HEK293 (cell line): ENCODE measurements around the gene ACTR1B.
A peak's percentile ranks its signal among the peaks of the same experiment; 100 is the strongest.

Experiments
- CTCF ChIA-PET: fragments of 350-600 bp; formaldehyde crosslinking; extraction: SDS; loops from one replicate; lab custom pipeline; 2021; ENCODE audit warnings: antibody characterized with exemption; lab: Yijun Ruan, JAX
- POLR2A ChIA-PET: fragments of 300-600 bp; formaldehyde crosslinking; extraction: SDS; loops from one replicate; lab custom pipeline; 2020; ENCODE audit warnings: antibody characterized with exemption, inconsistent platforms; lab: Yijun Ruan, JAX
- H3K27ac ChIP-seq: fragments of 200-500 bp; sonication (Bioruptor generic); 2 replicates; pipeline ENCODE4 v1.5.1; 2014; ENCODE audit warnings: low read depth, low read length, control low read depth, inconsistent platforms; ENCODE audit errors: extremely low read depth
- H3K36me3 ChIP-seq, 2 experiments: fragments of 200-500 bp in 1 of 2; sonication (Bioruptor generic) in 1 of 2; 1 replicate in 1 of 2; 2 replicates in 1 of 2; pipeline ENCODE4 v1.5.1; 2014 to 2017; ENCODE audit warnings: inconsistent platforms in 2 of 2, low read length in 2 of 2; ENCODE audit not compliant: control insufficient read depth in 2 of 2, insufficient read depth in 1 of 2
- H3K4me1 ChIP-seq: fragments of 200-500 bp; sonication (Bioruptor generic); 2 replicates; pipeline ENCODE4 v1.5.1; 2014; ENCODE audit warnings: mild to moderate bottlenecking, low read length, inconsistent platforms; ENCODE audit not compliant: control insufficient read depth, insufficient read depth
- H3K4me3 ChIP-seq: 2 replicates; pipeline ENCODE4 v1.5.1; 2011; ENCODE audit warnings: low read depth, mild to moderate bottlenecking, control low read depth, low read length, moderate library complexity
- H3K9me3 ChIP-seq: fragments of 200-500 bp; sonication (Bioruptor generic); 2 replicates; pipeline ENCODE4 v1.5.1; 2014; ENCODE audit warnings: low read depth, low read length, inconsistent platforms; ENCODE audit not compliant: control insufficient read depth, insufficient read depth
- EGR2 ChIP-seq: fragments of 450-650 bp; formaldehyde crosslinking; IDR thresholded peaks from 2 replicates; pipeline ENCODE4 v1.5.1; 2016; ENCODE audit warnings: low read depth, missing biosample characterization, missing genetic modification characterization
- GLIS2 ChIP-seq: fragments of 450-650 bp; formaldehyde crosslinking; IDR thresholded peaks from 2 replicates; pipeline ENCODE4 v1.5.1; 2016; ENCODE audit warnings: missing biosample characterization, missing genetic modification characterization
- HOXD13 ChIP-seq: sonication (generic); formaldehyde crosslinking; IDR thresholded peaks from 2 replicates; pipeline ENCODE4 v1.8.0; 2022; ENCODE audit warnings: missing genetic modification reagents, borderline replicate concordance
- RBAK ChIP-seq: fragments of 450-650 bp; formaldehyde crosslinking; IDR thresholded peaks from 2 replicates; pipeline ENCODE4 v1.5.1; 2016; ENCODE audit warnings: missing biosample characterization, missing genetic modification characterization
- SCRT1 ChIP-seq: fragments of 450-650 bp; formaldehyde crosslinking; IDR thresholded peaks from 2 replicates; pipeline ENCODE4 v1.5.1; 2016; ENCODE audit warnings: missing biosample characterization, missing genetic modification characterization, borderline replicate concordance
- SP2 ChIP-seq: fragments of 450-650 bp; formaldehyde crosslinking; IDR thresholded peaks from 2 replicates; pipeline ENCODE4 v1.5.1; 2016; ENCODE audit warnings: missing biosample characterization, missing genetic modification characterization
- TRIM28 ChIP-seq: IDR thresholded peaks from 2 replicates; pipeline ENCODE4 v1.6.1; 2011; ENCODE audit warnings: low read length, control low read depth, borderline replicate concordance
- ZBTB8A ChIP-seq: fragments of 450-650 bp; formaldehyde crosslinking; IDR thresholded peaks from 2 replicates; pipeline ENCODE4 v1.5.1; 2016; ENCODE audit warnings: missing biosample characterization, missing genetic modification characterization
- ZFHX2 ChIP-seq: fragments of 450-650 bp; formaldehyde crosslinking; conservative IDR thresholded peaks from 2 replicates; pipeline ENCODE4 v1.5.1; 2016; ENCODE audit warnings: missing biosample characterization, missing genetic modification characterization
- ZIC2 ChIP-seq: fragments of 450-650 bp; formaldehyde crosslinking; IDR thresholded peaks from 2 replicates; pipeline ENCODE4 v1.5.1; 2016; ENCODE audit warnings: missing biosample characterization, missing genetic modification characterization
- ZNF121 ChIP-seq: fragments of 450-650 bp; formaldehyde crosslinking; IDR thresholded peaks from 2 replicates; pipeline ENCODE4 v1.5.1; 2016; ENCODE audit warnings: missing biosample characterization, missing genetic modification characterization
- ZNF157 ChIP-seq: fragments of 450-650 bp; formaldehyde crosslinking; IDR thresholded peaks from 2 replicates; pipeline ENCODE4 v1.5.1; 2016; ENCODE audit warnings: missing biosample characterization, missing genetic modification characterization
- ZNF16 ChIP-seq: fragments of 450-650 bp; formaldehyde crosslinking; IDR thresholded peaks from 2 replicates; pipeline ENCODE4 v1.5.1; 2016; ENCODE audit warnings: low read depth, missing biosample characterization, missing genetic modification characterization
- ZNF174 ChIP-seq: fragments of 450-650 bp; formaldehyde crosslinking; IDR thresholded peaks from 2 replicates; pipeline ENCODE4 v1.5.0; 2017; ENCODE audit warnings: missing biosample characterization, mild to moderate bottlenecking, missing genetic modification characterization
- ZNF239 ChIP-seq: fragments of 450-650 bp; formaldehyde crosslinking; IDR thresholded peaks from 2 replicates; pipeline ENCODE4 v1.5.1; 2016; ENCODE audit warnings: missing biosample characterization, missing genetic modification characterization
- ZNF248 ChIP-seq: fragments of 450-650 bp; formaldehyde crosslinking; IDR thresholded peaks from 2 replicates; pipeline ENCODE4 v1.5.1; 2017; ENCODE audit warnings: missing biosample characterization, missing genetic modification characterization
- ZNF394 ChIP-seq: fragments of 450-650 bp; formaldehyde crosslinking; IDR thresholded peaks from 2 replicates; pipeline ENCODE4 v1.5.1; 2016; ENCODE audit warnings: missing biosample characterization, missing genetic modification characterization, mild to moderate bottlenecking, moderate library complexity, borderline replicate concordance
- ZNF398 ChIP-seq: fragments of 450-650 bp; formaldehyde crosslinking; IDR thresholded peaks from 2 replicates; pipeline ENCODE4 v1.5.1; 2017; ENCODE audit warnings: missing biosample characterization, missing genetic modification characterization
- ZNF529 ChIP-seq: fragments of 450-650 bp; formaldehyde crosslinking; IDR thresholded peaks from 2 replicates; pipeline ENCODE4 v1.5.1; 2017; ENCODE audit warnings: missing genetic modification characterization, missing biosample characterization; ENCODE audit not compliant: insufficient replicate concordance
- ZNF639 ChIP-seq: fragments of 450-650 bp; formaldehyde crosslinking; IDR thresholded peaks from 2 replicates; pipeline ENCODE4 v1.5.1; 2016; ENCODE audit warnings: missing biosample characterization, missing genetic modification characterization
- ZNF707 ChIP-seq: fragments of 450-650 bp; formaldehyde crosslinking; IDR thresholded peaks from 2 replicates; pipeline ENCODE4 v1.5.1; 2016; ENCODE audit warnings: missing biosample characterization, missing genetic modification characterization

The ACTR1B gene

GRCh38 chr2:97707362-97708047 lies 43.7 kb upstream of the ACTR1B start:
- Histone ChIP-seq H3K4me1 (no peaks in the 10 kb centered on the region), H3K27ac (no peak overlapping the region), H3K36me3 (no peaks in the 10 kb centered on the region), H3K9me3 (no peaks in the 10 kb centered on the region), H3K4me3 (no peak overlapping the region)
- TF ChIP-seq ZNF121 (no peak), SP2 (tag by site-specific recombination) (no peak), ZNF239 (tag by site-specific recombination) (no peak), ZNF174 (tag by site-specific recombination) (no peak), ZNF248 (tag by site-specific recombination) (no peak), GLIS2 (tag by site-specific recombination) (no peak), ZBTB8A (no peak), ZNF157 (tag by site-specific recombination) (no peak), ZNF394 (tag by site-specific recombination) (no peak), ZNF529 (no peak), ZNF16 (no peak), TRIM28 (no peak), ZIC2 (no peak), RBAK (tag by site-specific recombination) (no peak), ZNF639 (tag by site-specific recombination) (no peak), SCRT1 (tag by site-specific recombination) (no peak), ZNF707 (tag by site-specific recombination) (no peak), HOXD13 (no peak), ZFHX2 (tag by site-specific recombination) (no peak)
- ChIA-PET CTCF (interaction anchor here (0.7 to 1.6 kb wide), 4 partner anchors 33 to 678 kb away, joined by 3 to 4 read pairs (median 3); partner anchors contain the start of gene ACTR1B), POLR2A (no interaction called here)

GRCh38 chr2:97706708-97707345 lies 43.0 kb upstream of the ACTR1B start:
- Histone ChIP-seq H3K36me3 (no peaks in the 10 kb centered on the region), H3K27ac (no peak overlapping the region), H3K4me1 (no peaks in the 10 kb centered on the region), H3K4me3 (no peak overlapping the region), H3K9me3 (no peaks in the 10 kb centered on the region)
- TF ChIP-seq EGR2 (tag by site-specific recombination) (peak; percentile 94), ZNF398 (tag by site-specific recombination) (0 out of 2 replicates have a peak, but pooled peaks have one; percentile 16), ZNF16 (no peak), ZFHX2 (tag by site-specific recombination) (peak; percentile 83)
- CTCF ChIA-PET: interaction anchor here (0.7 to 1.3 kb wide), 4 partner anchors 8 to 43 kb away, joined by 3 to 6 read pairs (median 4); partner anchors contain the start of gene ACTR1B
- POLR2A ChIA-PET: interaction anchor here (0.5 kb wide), 1 partner anchor 1511 kb away, joined by 3 read pairs; no protein-coding TSS in a partner anchor
